ENCODE data around the gene ZNG1A. TPM values are rescaled to one million over a fixed set of nuclear protein-coding genes. Genes with fewer than 3 reads are reported as not detected.
A peak's percentile ranks its signal among the peaks of the same experiment; 100 is the strongest.
"Not testable (repeated sequence)": the region's sequence is repeated elsewhere in the genome, so short reads cannot be mapped to it uniquely, and the experiment has no call there.

ZNG1A gene
- total and polyA plus RNA-seq, 5 donors from 2014 or later, result 12.3 to 28.5 (median 18.3) TPM

- peak in 1 of 3 donors; percentile 18 for DNase-seq
- not testable (repeated sequence) for H3K36me3 Mint-ChIP-seq
Observed at GRCh38 chr9:114267-115117, 64.4 kb downstream of the ZNG1A start.

GRCh38 chr9:113468-114266 lies 65.2 kb downstream of the ZNG1A start:
- H3K36me3 ChIP-seq (ENCODE audit: control insufficient read depth, insufficient read depth, low read length); H3K36me3 Mint-ChIP-seq; H3K9me3 Mint-ChIP-seq; H3K4me3 ChIP-seq (ENCODE audit: low read depth, low read length); H3K9me3 ChIP-seq (ENCODE audit: control insufficient read depth in 2 of 2, low read length in 2 of 2); H3K27ac ChIP-seq (ENCODE audit: insufficient read depth, low read length, poor library complexity, severe bottlenecking); H3K27ac Mint-ChIP-seq: not testable (repeated sequence)
- Mint-ChIP-seq H3K27me3 (peaks cover 58% of the 10 kb centered on the region), H3K4me1 (peaks cover 5 to 27% (median 15%) of the 10 kb centered on the region in 4 donors), H3K4me3 (peak overlapping the region in 2 of 4 donors; percentile 70 to 74)
- peaks cover 20% of the 10 kb centered on the region for H3K4me1 ChIP-seq (ENCODE audit: control insufficient read depth, insufficient read depth, low read length, poor library complexity, severe bottlenecking)
- ATAC-seq (ENCODE audit: low read depth in 2 of 2) (peak; percentile 40 to 48), DNase-seq (peak in 1 of 3 donors; percentile 40)
- H3K27me3 ChIP-seq (ENCODE audit: control insufficient read depth, insufficient read depth, low read length), result peaks cover 14% of the 10 kb centered on the region

More at GRCh38 chr9:114267-115117, 64.4 kb downstream of the ZNG1A start:
- Histone ChIP-seq H3K4me1 (ENCODE audit: control insufficient read depth, insufficient read depth, low read length, poor library complexity, severe bottlenecking) (peaks cover 20% of the 10 kb centered on the region), H3K27me3 (ENCODE audit: control insufficient read depth, insufficient read depth, low read length) (peaks cover 11% of the 10 kb centered on the region), H3K4me3 (ENCODE audit: low read depth, low read length) (peak overlapping the region; percentile 37)
- not testable (repeated sequence) for H3K9me3 ChIP-seq (ENCODE audit: control insufficient read depth in 2 of 2, low read length in 2 of 2); H3K27ac Mint-ChIP-seq; H3K36me3 ChIP-seq (ENCODE audit: control insufficient read depth, insufficient read depth, low read length); H3K27ac ChIP-seq (ENCODE audit: insufficient read depth, low read length, poor library complexity, severe bottlenecking); H3K9me3 Mint-ChIP-seq
- ATAC-seq (ENCODE audit: low read depth in 2 of 2), result peak in 1 of 2 donors; percentile 30
- Mint-ChIP-seq H3K27me3 (peaks cover 53% of the 10 kb centered on the region), H3K4me3 (peak overlapping the region; percentile 34 to 74 (median 64)), H3K4me1 (peaks cover 5 to 24% (median 15%) of the 10 kb centered on the region in 4 donors)

- Mint-ChIP-seq H3K27me3 (peaks cover 59% of the 10 kb centered on the region), H3K4me3 (peak overlapping the region; percentile 31 to 64 (median 45)), H3K4me1 (peaks cover 5 to 23% (median 12%) of the 10 kb centered on the region in 4 donors)
- H3K9me3 ChIP-seq (ENCODE audit: control insufficient read depth in 2 of 2, low read length in 2 of 2); H3K27ac Mint-ChIP-seq; H3K4me3 ChIP-seq (ENCODE audit: low read depth, low read length); H3K36me3 ChIP-seq (ENCODE audit: control insufficient read depth, insufficient read depth, low read length); DNase-seq; H3K9me3 Mint-ChIP-seq; H3K36me3 Mint-ChIP-seq; ATAC-seq (ENCODE audit: low read depth in 2 of 2); H3K27ac ChIP-seq (ENCODE audit: insufficient read depth, low read length, poor library complexity, severe bottlenecking): not testable (repeated sequence)
- Histone ChIP-seq H3K27me3 (ENCODE audit: control insufficient read depth, insufficient read depth, low read length) (peaks cover 16% of the 10 kb centered on the region), H3K4me1 (ENCODE audit: control insufficient read depth, insufficient read depth, low read length, poor library complexity, severe bottlenecking) (peaks cover 20% of the 10 kb centered on the region)
Observed at GRCh38 chr9:112589-113467, 66.0 kb downstream of the ZNG1A start.

- H3K36me3 ChIP-seq (ENCODE audit: control insufficient read depth, insufficient read depth, low read length); H3K27ac Mint-ChIP-seq; H3K9me3 ChIP-seq (ENCODE audit: control insufficient read depth in 2 of 2, low read length in 2 of 2); H3K4me3 Mint-ChIP-seq; ATAC-seq (ENCODE audit: low read depth in 2 of 2); H3K9me3 Mint-ChIP-seq; H3K4me3 ChIP-seq (ENCODE audit: low read depth, low read length); H3K36me3 Mint-ChIP-seq; DNase-seq; H3K27ac ChIP-seq (ENCODE audit: insufficient read depth, low read length, poor library complexity, severe bottlenecking): not testable (repeated sequence)
- Mint-ChIP-seq H3K4me1 (peaks cover 5 to 14% (median 7%) of the 10 kb centered on the region in 4 donors), H3K27me3 (peaks cover 58% of the 10 kb centered on the region)
- Histone ChIP-seq H3K27me3 (ENCODE audit: control insufficient read depth, insufficient read depth, low read length) (peaks cover 16% of the 10 kb centered on the region), H3K4me1 (ENCODE audit: control insufficient read depth, insufficient read depth, low read length, poor library complexity, severe bottlenecking) (peaks cover 20% of the 10 kb centered on the region)
Observed at GRCh38 chr9:110672-111071, 68.2 kb downstream of the ZNG1A start.

GRCh38 chr9:109540-109939 lies 69.3 kb downstream of the ZNG1A start:
- peak overlapping the region in 1 of 4 donors; percentile 38 for H3K4me3 Mint-ChIP-seq
- H3K9me3 ChIP-seq (ENCODE audit: control insufficient read depth in 2 of 2, low read length in 2 of 2); H3K27ac ChIP-seq (ENCODE audit: insufficient read depth, low read length, poor library complexity, severe bottlenecking); H3K27ac Mint-ChIP-seq; ATAC-seq (ENCODE audit: low read depth in 2 of 2); H3K4me3 ChIP-seq (ENCODE audit: low read depth, low read length); H3K9me3 Mint-ChIP-seq; H3K36me3 Mint-ChIP-seq; H3K36me3 ChIP-seq (ENCODE audit: control insufficient read depth, insufficient read depth, low read length); DNase-seq; H3K4me1 Mint-ChIP-seq: not testable (repeated sequence)
- Histone ChIP-seq H3K4me1 (ENCODE audit: control insufficient read depth, insufficient read depth, low read length, poor library complexity, severe bottlenecking) (peaks cover 15% of the 10 kb centered on the region), H3K27me3 (ENCODE audit: control insufficient read depth, insufficient read depth, low read length) (peaks cover 13% of the 10 kb centered on the region)
- H3K27me3 Mint-ChIP-seq, result peaks cover 54% of the 10 kb centered on the region

- H3K36me3 ChIP-seq (ENCODE audit: control insufficient read depth, insufficient read depth, low read length); ATAC-seq (ENCODE audit: low read depth in 2 of 2); H3K27ac Mint-ChIP-seq; DNase-seq; H3K9me3 Mint-ChIP-seq; H3K9me3 ChIP-seq (ENCODE audit: control insufficient read depth in 2 of 2, low read length in 2 of 2); H3K4me3 ChIP-seq (ENCODE audit: low read depth, low read length); H3K4me3 Mint-ChIP-seq; H3K4me1 Mint-ChIP-seq; H3K4me1 ChIP-seq (ENCODE audit: control insufficient read depth, insufficient read depth, low read length, poor library complexity, severe bottlenecking); H3K27ac ChIP-seq (ENCODE audit: insufficient read depth, low read length, poor library complexity, severe bottlenecking); H3K36me3 Mint-ChIP-seq: not testable (repeated sequence)
- H3K27me3 Mint-ChIP-seq, result peaks cover 58% of the 10 kb centered on the region
- peaks cover 12% of the 10 kb centered on the region for H3K27me3 ChIP-seq (ENCODE audit: control insufficient read depth, insufficient read depth, low read length)
Observed at GRCh38 chr9:108742-109495, 69.9 kb downstream of the ZNG1A start.

GRCh38 chr9:105991-106390 lies 72.9 kb downstream of the ZNG1A start:
- H3K4me3 ChIP-seq (ENCODE audit: low read depth, low read length); H3K9me3 ChIP-seq (ENCODE audit: control insufficient read depth in 2 of 2, low read length in 2 of 2); H3K27ac ChIP-seq (ENCODE audit: insufficient read depth, low read length, poor library complexity, severe bottlenecking); H3K4me1 Mint-ChIP-seq; H3K27me3 ChIP-seq (ENCODE audit: control insufficient read depth, insufficient read depth, low read length); ATAC-seq (ENCODE audit: low read depth in 2 of 2); H3K4me1 ChIP-seq (ENCODE audit: control insufficient read depth, insufficient read depth, low read length, poor library complexity, severe bottlenecking); H3K9me3 Mint-ChIP-seq; H3K36me3 ChIP-seq (ENCODE audit: control insufficient read depth, insufficient read depth, low read length); H3K4me3 Mint-ChIP-seq; H3K27ac Mint-ChIP-seq; DNase-seq; H3K36me3 Mint-ChIP-seq: not testable (repeated sequence)
- H3K27me3 Mint-ChIP-seq, result peaks cover 48% of the 10 kb centered on the region
